ENCODE measurements around the gene ATE1. TPM values are rescaled to one million over a fixed set of nuclear protein-coding genes. Genes with fewer than 3 reads are reported as not detected.

The ATE1 gene
- polyA plus RNA-seq (2012; ENCODE audit: insufficient read length, low read depth) = 9.0 TPM

- TF ChIP-seq FOXP2 (optimal IDR thresholded peaks at IDR 0.05; ENCODE audit: borderline replicate concordance, extremely low read depth, extremely low read length, insufficient read depth) (peak; percentile 16), SIN3A (IDR thresholded peaks at IDR 0.05; ENCODE audit: borderline replicate concordance, insufficient read depth, low read length) (0 out of 2 replicates have a peak, but pooled peaks have one; percentile 34), TAF1 (IDR thresholded peaks at IDR 0.05; ENCODE audit: borderline replicate concordance, insufficient read depth, low read length) (peak; percentile 93), REST (IDR thresholded peaks at IDR 0.05; ENCODE audit: insufficient read depth in 1 of 2, low read depth in 2 of 2, low read length in 2 of 2) (peak in 1 of 2 experiments; percentile 7; a peak in 1 of 4 replicates), POLR2AphosphoS5 (IDR thresholded peaks at IDR 0.05; ENCODE audit: low read depth, low read length) (peak; percentile 67)
These were observed at the start of gene ATE1 for GRCh38 chr10:121927841-121928527. ATE1 (minus strand) TSS chr10:121928031; CDS start chr10:121927949, 82 bp downstream.

GRCh38 chr10:121976607-121977006 lies 48.8 kb upstream of the ATE1 start:
- TF ChIP-seq FOXP2 (optimal IDR thresholded peaks at IDR 0.05; ENCODE audit: borderline replicate concordance, extremely low read depth, extremely low read length, insufficient read depth) (no peak), SIN3A (IDR thresholded peaks at IDR 0.05; ENCODE audit: borderline replicate concordance, insufficient read depth, low read length) (no peak), POLR2AphosphoS5 (IDR thresholded peaks at IDR 0.05; ENCODE audit: low read depth, low read length) (no peak), REST (IDR thresholded peaks at IDR 0.05; ENCODE audit: insufficient read depth in 1 of 2, low read depth in 2 of 2, low read length in 2 of 2) (no peak), TAF1 (IDR thresholded peaks at IDR 0.05; ENCODE audit: borderline replicate concordance, insufficient read depth, low read length) (no peak)

- TF ChIP-seq SIN3A (IDR thresholded peaks at IDR 0.05; ENCODE audit: borderline replicate concordance, insufficient read depth, low read length) (no peak), FOXP2 (optimal IDR thresholded peaks at IDR 0.05; ENCODE audit: borderline replicate concordance, extremely low read depth, extremely low read length, insufficient read depth) (no peak), REST (IDR thresholded peaks at IDR 0.05; ENCODE audit: insufficient read depth in 1 of 2, low read depth in 2 of 2, low read length in 2 of 2) (no peak), TAF1 (IDR thresholded peaks at IDR 0.05; ENCODE audit: borderline replicate concordance, insufficient read depth, low read length) (no peak), POLR2AphosphoS5 (IDR thresholded peaks at IDR 0.05; ENCODE audit: low read depth, low read length) (no peak)
These were observed 47.7 kb upstream of the ATE1 start for GRCh38 chr10:121975295-121976086.

- TF ChIP-seq POLR2AphosphoS5 (IDR thresholded peaks at IDR 0.05; ENCODE audit: low read depth, low read length) (peak; percentile 54; the same call in 1 of the 2 replicates), REST (IDR thresholded peaks at IDR 0.05; ENCODE audit: insufficient read depth in 1 of 2, low read depth in 2 of 2, low read length in 2 of 2) (no peak), SIN3A (IDR thresholded peaks at IDR 0.05; ENCODE audit: borderline replicate concordance, insufficient read depth, low read length) (no peak), TAF1 (IDR thresholded peaks at IDR 0.05; ENCODE audit: borderline replicate concordance, insufficient read depth, low read length) (0 out of 2 replicates have a peak, but pooled peaks have one; percentile 52), FOXP2 (optimal IDR thresholded peaks at IDR 0.05; ENCODE audit: borderline replicate concordance, extremely low read depth, extremely low read length, insufficient read depth) (peak; percentile 34)
These were observed 46.9 kb upstream of the ATE1 start, which contains the start of gene NSMCE4A for GRCh38 chr10:121974535-121975294. NSMCE4A (minus strand) TSS chr10:121975217; CDS start chr10:121975165, 52 bp downstream.
